HG02678 (cell line): ENCODE results near the gene ITPR3.

Experiments used
- ATAC-seq: cut with Tn5 transposase; IDR thresholded peaks from one replicate; pipeline ENCODE4 v1.9.1; 2021; ENCODE audit warnings: mild to moderate bottlenecking, moderate library complexity; ENCODE audit not compliant: unreplicated experiment

ITPR3 gene

GRCh38 chr6:33683576-33684427 is 62.7 kb downstream of the ITPR3 start:
- ATAC-seq, result no peak

DNA sequence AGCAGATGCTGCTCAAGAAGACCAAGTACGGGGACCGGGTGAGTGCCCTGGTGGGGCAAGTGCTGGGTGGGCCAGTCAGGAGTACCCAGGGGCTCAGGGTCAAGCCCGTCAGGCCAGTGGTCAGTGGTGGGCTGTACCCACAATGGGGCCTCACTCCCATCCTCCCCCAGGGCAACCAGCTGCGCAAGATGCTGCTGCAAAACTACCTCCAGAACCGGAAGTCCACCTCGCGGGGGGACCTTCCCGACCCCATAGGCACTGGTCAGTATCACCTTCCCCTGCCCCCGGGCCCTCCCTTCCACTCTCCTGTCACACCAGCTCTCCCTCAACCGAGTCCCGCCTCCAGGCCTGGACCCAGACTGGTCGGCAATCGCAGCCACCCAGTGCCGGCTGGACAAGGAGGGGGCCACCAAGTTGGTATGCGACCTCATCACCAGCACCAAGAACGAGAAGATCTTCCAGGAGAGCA is 63.3 kb downstream of the ITPR3 start:
- ATAC-seq, result no peak

GRCh38 chr6:33684983-33685382 is 63.9 kb downstream of the ITPR3 start:
- ATAC-seq, result no peak

GRCh38 chr6:33685411-33686224 is 64.5 kb downstream of the ITPR3 start:
- no peak for ATAC-seq

- ATAC-seq, result no peak
Measured at GRCh38 chr6:33686225-33686924, 65.3 kb downstream of the ITPR3 start.

- no peak for ATAC-seq
Measured at GRCh38 chr6:33686981-33687975, 66.2 kb downstream of the ITPR3 start.

DNA sequence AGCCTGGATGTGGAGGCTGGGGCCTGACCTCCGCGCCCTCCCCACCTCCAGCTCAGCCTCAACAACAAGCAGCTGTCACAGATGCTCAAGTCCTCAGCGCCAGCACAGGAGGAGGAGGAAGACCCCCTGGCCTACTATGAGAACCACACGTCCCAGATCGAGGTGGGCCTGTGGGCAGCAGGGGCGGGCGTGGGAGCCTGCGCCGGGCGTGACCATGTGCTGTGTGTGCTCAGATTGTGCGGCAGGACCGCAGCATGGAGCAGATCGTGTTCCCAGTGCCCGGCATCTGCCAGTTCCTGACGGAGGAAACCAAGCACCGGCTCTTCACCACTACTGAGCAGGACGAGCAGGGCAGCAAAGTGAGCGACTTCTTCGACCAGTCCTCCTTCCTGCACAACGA is 66.9 kb downstream of the ITPR3 start:
- ATAC-seq, result no peak

- no peak for ATAC-seq
Measured at GRCh38 chr6:33688451-33689147, 67.5 kb downstream of the ITPR3 start.

- no peak for ATAC-seq
Measured at GRCh38 chr6:33689148-33689494, 68.0 kb downstream of the ITPR3 start.

- ATAC-seq, result no peak
Measured at GRCh38 chr6:33689879-33690278, 68.8 kb downstream of the ITPR3 start.

DNA sequence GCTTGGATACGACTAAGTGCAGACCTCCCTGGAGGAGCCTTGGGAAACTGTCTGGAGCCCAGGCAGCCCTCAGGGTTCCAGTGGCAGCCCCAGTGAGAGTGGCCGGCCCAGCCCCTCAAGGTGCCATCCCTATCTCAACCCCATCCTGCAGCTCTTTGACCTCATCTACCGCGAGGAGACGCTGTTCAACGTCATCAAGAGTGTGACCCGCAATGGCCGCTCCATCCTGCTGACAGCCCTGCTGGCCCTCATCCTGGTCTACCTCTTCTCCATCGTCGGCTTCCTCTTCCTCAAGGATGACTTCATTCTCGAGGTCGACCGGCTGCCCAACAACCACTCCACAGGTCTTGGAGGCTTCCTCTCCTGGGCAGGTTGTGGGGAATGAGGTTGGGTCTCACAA is 69.6 kb downstream of the ITPR3 start:
- no peak for ATAC-seq

GRCh38 chr6:33691456-33692077 is 70.4 kb downstream of the ITPR3 start:
- ATAC-seq, result no peak

- no peak for ATAC-seq
Measured at GRCh38 chr6:33692078-33692759, 71.1 kb downstream of the ITPR3 start.

DNA sequence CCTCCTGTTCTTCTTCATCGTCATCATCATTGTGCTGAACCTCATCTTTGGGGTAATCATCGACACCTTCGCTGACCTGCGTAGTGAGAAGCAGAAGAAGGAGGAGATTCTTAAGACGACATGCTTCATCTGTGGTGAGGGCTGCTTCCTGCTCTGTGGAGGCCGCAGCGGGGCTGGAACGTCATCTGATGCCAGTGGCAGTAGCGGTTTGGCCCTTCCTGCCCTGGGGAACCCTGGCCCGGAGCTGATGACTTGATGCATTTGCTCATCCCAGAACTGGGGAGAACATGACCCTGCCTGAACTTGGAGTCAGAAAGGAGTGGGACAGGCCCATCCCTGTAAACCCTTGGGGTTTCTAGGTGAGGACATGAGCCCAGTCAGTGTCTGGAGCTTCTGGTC is 71.6 kb downstream of the ITPR3 start:
- ATAC-seq, result peak; percentile 49

- ATAC-seq, result no peak
Measured at GRCh38 chr6:33693186-33694105, 72.3 kb downstream of the ITPR3 start.

- ATAC-seq, result no peak
Measured at GRCh38 chr6:33694401-33694931, 73.3 kb downstream of the ITPR3 start.

DNA sequence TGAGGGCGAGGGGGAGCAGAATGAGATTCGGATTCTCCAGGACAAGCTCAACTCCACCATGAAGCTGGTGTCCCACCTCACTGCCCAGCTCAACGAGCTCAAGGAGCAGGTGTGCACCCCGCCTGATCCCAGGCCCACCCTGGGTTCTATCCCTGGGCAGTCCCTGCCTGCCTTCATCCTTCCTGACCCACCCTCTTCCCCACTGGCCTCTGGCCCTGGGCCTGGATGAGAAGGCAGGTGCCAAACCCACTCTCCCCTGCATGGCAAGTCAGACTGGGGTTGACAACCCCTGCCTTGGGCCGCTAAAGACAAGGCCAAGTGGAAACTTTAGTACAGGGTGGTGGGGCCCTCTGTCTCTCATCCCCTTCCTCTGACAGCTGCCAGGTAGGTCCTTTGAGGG is 73.9 kb downstream of the ITPR3 start:
- no peak for ATAC-seq
